ENCODE data around the gene IGF2BP2.
"Not testable (repeated sequence)": the region's sequence is repeated elsewhere in the genome, so short reads cannot be mapped to it uniquely, and the experiment has no call there.

IGF2BP2 gene

DNA sequence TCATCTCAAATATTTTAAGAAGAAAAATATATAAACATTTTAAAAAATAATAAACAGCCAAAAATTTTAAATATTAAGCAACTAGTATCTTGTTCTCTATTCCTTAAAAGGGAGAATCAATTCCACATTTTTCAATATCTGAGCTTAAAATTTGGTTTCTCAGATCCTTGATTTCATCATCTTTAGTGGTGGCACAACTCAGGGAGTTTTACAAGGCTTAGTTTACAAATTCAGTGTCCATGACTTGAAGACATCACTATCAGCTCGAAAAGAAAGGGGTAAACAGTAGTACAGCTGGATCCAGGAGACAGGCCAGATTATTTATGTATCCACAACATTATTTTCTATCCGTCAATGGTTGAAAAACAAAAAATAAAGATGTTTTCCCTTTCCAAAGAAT lies 11.6 kb downstream of the IGF2BP2 start:
- no peak for DNase-seq (ENCODE audit: low spot score)
- TF ChIP-seq, protein P1, sequence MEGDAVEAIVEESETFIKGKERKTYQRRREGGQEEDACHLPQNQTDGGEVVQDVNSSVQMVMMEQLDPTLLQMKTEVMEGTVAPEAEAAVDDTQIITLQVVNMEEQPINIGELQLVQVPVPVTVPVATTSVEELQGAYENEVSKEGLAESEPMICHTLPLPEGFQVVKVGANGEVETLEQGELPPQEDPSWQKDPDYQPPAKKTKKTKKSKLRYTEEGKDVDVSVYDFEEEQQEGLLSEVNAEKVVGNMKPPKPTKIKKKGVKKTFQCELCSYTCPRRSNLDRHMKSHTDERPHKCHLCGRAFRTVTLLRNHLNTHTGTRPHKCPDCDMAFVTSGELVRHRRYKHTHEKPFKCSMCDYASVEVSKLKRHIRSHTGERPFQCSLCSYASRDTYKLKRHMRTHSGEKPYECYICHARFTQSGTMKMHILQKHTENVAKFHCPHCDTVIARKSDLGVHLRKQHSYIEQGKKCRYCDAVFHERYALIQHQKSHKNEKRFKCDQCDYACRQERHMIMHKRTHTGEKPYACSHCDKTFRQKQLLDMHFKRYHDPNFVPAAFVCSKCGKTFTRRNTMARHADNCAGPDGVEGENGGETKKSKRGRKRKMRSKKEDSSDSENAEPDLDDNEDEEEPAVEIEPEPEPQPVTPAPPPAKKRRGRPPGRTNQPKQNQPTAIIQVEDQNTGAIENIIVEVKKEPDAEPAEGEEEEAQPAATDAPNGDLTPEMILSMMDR (IDR thresholded peaks at IDR 0.05; ENCODE audit: extremely low read depth, insufficient read depth, missing control alignments): no peak
- in situ Hi-C loops (cut with MboI; ENCODE audit: low pct_unique_long_range_greater_than_20kb, low sequenced_read_pairs, unreplicated experiment): no loop called here

DNA sequence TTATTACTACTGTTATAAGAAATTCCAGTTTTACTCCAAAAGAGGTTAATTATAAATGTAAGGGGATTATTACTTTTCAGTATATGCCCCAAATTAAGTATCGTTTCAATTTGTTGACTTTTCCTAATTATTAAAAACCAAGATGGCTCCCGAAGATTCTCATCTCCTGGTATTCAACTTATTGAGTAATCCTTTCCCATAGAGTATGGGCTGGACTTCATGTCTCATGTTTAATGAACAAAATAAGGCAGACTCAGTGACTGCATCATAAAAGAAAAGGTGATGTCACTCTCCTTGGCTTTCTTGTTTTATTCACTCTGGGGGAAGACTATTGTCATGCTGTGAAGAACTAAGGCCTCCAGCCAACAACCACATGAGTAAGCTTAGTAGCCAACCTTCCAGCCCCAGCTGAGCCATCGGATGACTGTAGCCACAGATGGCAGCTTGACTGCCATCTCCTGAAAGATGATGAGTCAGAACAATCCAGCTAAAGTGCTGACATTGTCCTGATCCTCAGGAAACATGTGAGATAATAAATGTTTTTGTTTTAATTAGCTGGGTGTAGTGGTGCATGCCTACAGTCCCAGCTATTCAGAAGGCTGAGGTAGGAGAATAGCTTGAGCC lies 17.3 kb downstream of the IGF2BP2 start:
- in situ Hi-C loops (cut with MboI; ENCODE audit: low pct_unique_long_range_greater_than_20kb, low sequenced_read_pairs, unreplicated experiment): no loop called here
- DNase-seq (ENCODE audit: low spot score): no peak
- TF ChIP-seq, protein P1 (IDR thresholded peaks at IDR 0.05; ENCODE audit: extremely low read depth, insufficient read depth, missing control alignments): no peak

DNA sequence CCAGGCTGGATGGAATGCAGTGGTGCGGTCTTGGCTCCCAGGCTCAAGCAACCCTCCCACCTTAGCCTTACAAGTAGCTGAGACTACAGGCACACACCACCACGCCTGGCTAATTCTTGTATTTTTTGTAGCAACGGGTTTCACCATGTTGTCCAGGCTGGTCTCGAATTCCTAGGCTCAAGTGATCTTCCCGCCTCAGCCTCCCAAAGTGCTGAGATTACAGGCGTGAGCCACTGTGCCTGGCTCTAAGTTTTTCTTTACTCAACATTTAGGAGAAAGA lies 26.1 kb downstream of the IGF2BP2 start:
- DNase-seq (ENCODE audit: low spot score); in situ Hi-C loops (cut with MboI; ENCODE audit: low pct_unique_long_range_greater_than_20kb, low sequenced_read_pairs, unreplicated experiment): not testable (repeated sequence)

DNA sequence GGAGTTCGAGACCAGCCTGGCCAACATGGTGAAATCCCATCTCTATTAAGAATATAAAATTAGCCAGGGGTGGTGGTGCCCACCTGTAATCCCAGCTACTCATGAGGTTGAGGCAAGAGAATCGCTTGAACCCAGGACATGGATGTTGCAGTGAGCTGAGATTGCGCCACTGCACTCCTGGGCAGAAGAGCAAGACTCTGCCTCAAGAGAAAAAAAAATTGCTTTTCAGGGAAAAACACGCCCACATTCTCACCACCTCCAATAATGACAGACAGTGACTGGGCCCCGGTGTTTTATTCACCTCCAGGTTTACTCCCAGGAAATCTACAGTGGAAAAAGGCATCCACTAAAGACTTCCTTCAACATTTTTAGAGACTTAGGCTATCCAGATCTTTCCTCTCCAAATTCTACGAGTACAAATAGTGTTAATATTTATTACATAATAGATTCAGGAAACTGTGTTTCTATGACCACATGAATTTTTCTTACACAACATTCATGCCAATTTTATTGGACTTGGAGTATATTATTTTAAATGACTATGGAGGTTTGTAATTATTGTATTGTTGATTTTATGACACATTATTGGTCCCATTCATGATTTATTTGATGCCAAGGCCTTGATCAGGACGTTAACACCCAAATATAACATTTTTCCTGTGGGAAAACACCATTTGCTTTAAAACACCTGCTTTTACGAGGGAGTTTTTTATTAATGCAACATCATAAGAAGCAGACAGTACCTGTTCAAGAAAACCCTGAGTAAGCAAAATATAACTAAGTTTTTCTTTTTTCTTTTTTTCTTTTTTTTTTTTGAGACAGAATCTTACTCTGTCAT lies 26.6 kb downstream of the IGF2BP2 start:
- DNase-seq (ENCODE audit: low spot score): no peak
- in situ Hi-C loops (cut with MboI; ENCODE audit: low pct_unique_long_range_greater_than_20kb, low sequenced_read_pairs, unreplicated experiment): no loop called here
- TF ChIP-seq, protein P1 (IDR thresholded peaks at IDR 0.05; ENCODE audit: extremely low read depth, insufficient read depth, missing control alignments): no peak

DNA sequence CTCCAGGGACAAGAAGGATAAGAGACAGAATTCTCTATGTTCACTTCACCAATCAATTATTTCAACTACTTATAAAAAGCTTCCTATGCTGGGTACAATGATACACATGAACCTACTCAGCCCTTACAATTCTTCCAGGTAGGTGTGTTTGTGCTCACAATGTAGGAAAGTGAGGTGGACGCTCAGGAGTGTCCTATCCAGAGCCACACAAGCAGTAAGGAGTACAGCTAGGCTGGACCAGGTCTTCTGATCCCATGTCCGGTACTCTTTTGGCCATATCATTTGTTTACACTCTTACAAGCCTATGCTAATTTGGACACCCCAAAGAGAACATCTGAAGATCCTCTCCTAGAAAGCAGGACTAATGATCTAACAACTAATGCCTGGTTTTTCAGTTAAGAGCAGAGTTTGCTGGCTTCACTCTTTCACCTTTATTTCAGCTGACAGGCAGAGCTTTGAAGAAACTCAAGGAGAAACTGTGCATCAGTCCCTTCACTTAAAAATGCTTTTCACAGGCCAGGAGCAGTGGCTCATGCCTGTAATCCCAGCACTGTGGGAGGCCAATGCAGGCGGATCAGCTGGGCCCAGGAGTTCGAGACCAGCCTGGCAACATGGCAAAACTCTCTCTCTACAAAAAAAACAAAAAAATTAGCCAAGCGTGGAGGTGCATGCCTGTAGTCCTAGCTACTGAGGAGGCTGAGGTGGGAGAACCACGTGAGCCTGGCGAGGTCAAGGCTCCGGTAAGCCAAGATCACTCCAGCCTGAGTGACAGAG lies 27.5 kb downstream of the IGF2BP2 start:
- in situ Hi-C loops (cut with MboI; ENCODE audit: low pct_unique_long_range_greater_than_20kb, low sequenced_read_pairs, unreplicated experiment): no loop called here
- no peak for DNase-seq (ENCODE audit: low spot score)
- TF ChIP-seq, protein P1 (IDR thresholded peaks at IDR 0.05; ENCODE audit: extremely low read depth, insufficient read depth, missing control alignments): no peak

DNA sequence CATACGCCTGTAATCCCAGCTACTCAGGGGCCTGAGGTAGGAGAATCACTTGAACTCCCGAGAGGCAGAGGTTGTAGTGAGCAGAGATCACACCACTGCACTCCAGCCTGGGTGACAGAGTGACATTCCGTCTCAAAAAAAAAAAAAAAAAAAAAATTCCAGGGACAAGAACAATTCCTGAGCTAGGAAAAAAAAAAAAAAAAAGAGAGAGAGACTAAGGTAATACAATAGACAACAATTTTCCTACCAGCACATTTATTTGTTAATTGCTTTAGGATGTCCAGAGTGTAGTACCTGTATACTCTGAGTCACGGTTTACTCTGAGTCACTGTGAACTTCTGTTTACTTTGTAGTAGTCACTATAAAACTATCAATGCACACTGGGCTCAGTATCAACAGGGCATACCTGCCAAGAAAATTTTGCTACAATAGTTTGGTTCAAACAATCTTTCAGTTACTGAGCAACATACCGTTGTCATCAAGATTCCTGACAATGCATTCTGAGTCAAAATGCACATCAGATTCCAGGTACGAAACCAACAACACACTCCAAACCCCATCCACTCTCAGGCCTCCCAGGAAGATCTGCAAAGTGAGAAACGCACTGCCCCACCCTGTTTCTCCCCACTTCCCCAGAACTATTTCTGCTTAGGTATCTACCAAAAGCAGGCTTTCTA lies 28.3 kb downstream of the IGF2BP2 start:
- DNase-seq (ENCODE audit: low spot score): no peak
- TF ChIP-seq, protein P1 (IDR thresholded peaks at IDR 0.05; ENCODE audit: extremely low read depth, insufficient read depth, missing control alignments): no peak
- in situ Hi-C loops (cut with MboI; ENCODE audit: low pct_unique_long_range_greater_than_20kb, low sequenced_read_pairs, unreplicated experiment): no loop called here

All from GM13977 (cell line).